Activated gamma-delta T cell treated with Interleukin-2 at 50 U/mL for 16 hours (primary cell): ENCODE results near the gene DHRS1.
"Not testable (repeated sequence)": the region's sequence is repeated elsewhere in the genome, so short reads cannot be mapped to it uniquely, and the experiment has no call there.

Source experiments
- DNase-seq: peaks from one replicate; pipeline ENCODE4 v3.0.0-alpha.2; 2020

DHRS1 gene

DNA sequence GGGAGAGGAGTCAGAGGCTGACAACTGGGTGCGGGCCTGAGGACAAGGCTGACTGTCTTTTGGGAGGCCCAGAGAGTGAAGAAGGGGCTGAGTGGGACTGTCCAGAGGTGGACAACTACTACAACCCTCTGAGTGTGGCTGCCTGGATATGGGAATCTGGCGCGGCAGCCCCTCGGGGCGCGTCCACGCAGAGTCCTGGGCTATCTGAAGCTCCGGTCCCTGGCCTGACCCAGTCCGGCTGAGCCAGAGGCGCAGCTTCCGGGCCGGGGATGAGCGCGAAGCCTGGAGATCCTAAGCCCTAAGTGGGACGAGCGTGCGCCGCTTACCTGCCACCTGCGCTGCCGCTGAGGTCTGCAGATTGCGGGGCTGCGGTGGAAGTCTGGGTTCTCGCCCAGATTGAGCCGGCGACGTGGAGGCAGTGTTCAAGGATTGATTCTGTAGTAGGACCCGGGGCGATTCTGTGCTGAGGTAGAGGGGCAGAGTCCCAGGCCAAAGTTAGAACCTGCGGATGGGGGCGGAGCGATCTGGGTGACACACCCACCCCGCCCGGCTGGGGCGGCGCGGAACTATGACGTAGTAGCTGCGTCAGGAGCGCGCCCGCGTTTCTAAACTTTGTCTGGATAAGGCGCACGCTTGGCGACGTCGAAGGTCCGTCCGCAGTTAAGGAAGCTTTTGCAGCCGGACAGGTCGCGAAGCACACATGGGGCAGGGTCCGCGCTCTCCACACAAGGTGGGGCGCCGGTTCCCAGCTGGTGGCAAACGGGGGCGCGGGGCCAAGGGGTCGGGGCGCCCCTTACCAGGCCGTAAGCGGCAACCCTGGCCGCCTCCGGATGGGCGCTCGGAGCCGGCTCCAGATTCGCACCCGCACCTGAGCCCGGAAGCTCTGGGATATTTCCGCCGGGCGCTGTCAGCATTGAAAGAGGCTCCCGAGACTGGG is at the start of gene DHRS1, which contains the start of gene NOP9:
TSS of gene DHRS1 (minus strand) at position 526 of the 937 bp plus-strand sequence. CDS start 674 bp downstream, outside the sequence.
TSS of gene NOP9 (plus strand) at position 596 of the 937 bp plus-strand sequence. CDS start at position 701, 105 bp downstream.
- DNase-seq, result peak; percentile 90

DNA sequence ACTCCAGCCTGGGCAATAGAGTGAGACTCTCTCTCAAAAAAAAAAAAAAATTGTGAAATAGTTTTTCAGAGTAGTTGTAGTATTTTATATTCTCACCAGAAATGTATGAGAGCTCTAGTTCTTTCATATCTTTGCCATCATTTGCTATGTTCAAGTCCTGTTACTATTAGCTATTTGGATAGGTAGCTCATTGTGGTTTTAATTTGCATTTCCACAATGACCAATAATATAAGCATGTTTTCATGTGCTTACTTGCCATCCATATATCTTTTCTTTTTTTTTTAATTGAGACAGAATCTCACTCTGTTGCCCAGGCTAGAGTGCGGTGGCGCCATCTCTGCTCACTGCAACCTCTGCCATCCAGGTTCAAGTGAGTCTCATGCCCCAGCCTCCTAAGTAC is 48.6 kb upstream of the DHRS1 start:
- DNase-seq, result no peak

DNA sequence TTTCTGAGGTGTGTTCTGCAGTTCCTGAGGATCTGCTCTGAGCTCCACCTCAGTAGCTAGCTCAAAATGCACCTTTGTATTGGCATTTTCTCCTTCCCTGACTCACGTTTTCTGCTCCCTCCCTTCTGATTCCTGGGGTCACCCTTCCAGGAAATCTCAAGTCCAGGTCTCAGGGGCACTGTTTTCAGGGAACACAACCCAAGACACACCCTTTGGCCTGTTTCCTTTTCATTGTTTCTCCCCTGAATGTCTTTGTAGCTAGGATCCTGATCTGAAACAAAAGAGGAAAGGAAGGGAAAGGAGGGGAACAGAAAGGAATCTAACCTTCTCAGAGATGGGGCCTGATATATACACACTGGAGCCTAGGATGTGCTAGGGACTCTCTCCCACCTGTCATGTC is 47.6 kb upstream of the DHRS1 start:
- no peak for DNase-seq

- DNase-seq, result no peak
Observed at GRCh38 chr14:24343795-24344660, 44.4 kb upstream of the DHRS1 start.

DNA sequence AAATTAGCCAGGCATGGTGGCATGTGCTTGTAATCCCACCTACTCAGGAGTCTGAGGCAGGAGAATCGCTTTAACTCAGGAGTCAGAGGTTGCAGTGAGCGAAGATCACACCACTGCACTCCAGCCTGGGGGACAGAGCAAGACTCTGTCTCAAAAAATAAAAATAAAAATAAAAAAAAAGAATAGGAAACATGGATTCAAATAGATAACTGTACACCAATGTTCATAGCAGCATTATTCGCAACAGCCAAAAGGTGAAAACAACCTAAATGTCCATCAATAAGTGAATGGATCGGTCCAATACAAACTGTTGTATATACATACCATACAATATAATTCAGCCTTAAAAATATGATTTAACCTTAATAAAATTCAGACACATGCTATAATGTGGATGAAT is 43.3 kb upstream of the DHRS1 start:
- DNase-seq, result no peak

- DNase-seq, result no peak
Observed at GRCh38 chr14:24340606-24341005, 41.0 kb upstream of the DHRS1 start.

DNA sequence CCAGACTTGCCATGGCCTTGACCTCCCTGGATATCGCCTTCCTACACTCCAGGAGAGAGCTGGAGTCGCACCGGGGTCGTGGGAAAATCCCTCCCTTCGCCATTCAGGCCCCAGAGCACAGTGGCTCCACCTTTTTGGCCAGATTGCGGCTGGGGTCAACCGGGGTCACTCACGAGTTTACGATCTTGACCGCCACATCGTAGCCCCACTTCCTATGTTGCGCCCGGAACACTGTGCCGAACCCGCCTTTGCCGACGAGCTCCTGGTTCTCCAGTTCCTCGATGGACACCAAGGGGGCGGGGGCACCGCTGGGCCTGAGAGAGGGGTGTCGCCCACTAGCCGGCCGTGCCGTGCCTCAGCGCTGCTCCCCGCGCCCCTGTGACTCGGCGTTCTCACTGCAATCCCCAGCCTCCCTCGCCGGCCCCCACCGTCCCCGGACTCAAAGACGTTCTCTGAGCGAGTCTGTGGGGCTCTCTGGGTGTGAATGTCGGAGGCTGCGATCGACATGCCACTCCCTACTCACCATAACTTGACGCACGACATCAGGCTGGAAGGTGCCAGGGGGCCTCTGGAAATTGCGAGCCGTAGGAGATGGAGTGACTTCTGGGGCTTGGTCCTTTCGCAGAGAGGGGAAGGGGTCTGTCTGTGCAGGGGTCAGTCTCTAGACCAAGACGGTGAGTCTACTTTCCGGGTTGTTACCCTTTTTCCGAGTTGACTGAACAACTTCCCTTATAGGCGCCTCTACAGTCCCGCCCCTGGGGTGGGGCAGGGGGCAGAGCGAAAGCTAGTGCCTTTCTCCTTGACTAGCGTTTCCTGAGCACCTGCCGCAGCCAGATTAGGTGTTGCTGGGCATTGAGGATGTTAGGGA is 39.9 kb upstream of the DHRS1 start, which contains the start of gene RIPK3:
TSS of gene RIPK3 (minus strand) at position 708 of the 868 bp plus-strand sequence. CDS start at position 543, 165 bp downstream.
- DNase-seq, result peak; percentile 64

DNA sequence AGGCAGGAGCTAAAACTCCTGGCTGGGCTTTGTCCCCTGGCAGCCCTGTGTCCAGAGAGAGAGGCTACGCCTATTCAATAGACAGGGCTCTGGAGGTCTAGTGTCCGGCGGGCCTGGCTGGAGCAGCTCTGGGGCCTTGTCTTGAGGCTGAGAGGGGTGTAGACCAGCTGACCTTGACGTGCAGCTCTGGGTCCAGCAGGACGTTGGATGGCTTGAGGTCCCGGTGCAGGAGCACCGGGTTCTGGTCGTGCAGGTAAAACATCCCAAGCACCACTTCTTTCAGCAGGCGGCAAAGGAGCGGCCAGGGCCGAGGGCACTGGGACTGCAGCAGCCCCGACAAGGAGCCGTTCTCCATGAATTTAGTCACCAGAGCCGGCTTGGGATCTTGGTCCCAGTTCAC is 39.3 kb upstream of the DHRS1 start:
- no peak for DNase-seq

DNA sequence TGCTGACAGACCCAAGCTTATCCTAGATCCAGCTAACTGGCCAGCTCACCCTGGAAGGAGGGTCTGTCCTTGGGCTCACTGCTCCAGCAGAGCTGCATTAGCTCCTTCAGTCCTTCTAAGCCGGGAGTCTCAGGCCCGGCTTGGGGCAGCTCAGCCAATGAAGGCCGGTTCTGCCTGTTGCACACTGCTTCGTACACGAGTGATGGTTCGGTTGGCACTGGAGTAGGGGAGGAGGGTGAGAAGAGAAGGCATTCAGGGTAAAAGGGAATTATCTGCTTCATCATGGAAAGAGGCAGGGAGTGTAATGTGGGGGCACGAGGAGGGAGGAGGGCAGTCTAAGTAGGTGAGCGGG is 38.2 kb upstream of the DHRS1 start:
- no peak for DNase-seq

- no peak for DNase-seq
Observed at GRCh38 chr14:24337144-24337823, 37.7 kb upstream of the DHRS1 start.

DNA sequence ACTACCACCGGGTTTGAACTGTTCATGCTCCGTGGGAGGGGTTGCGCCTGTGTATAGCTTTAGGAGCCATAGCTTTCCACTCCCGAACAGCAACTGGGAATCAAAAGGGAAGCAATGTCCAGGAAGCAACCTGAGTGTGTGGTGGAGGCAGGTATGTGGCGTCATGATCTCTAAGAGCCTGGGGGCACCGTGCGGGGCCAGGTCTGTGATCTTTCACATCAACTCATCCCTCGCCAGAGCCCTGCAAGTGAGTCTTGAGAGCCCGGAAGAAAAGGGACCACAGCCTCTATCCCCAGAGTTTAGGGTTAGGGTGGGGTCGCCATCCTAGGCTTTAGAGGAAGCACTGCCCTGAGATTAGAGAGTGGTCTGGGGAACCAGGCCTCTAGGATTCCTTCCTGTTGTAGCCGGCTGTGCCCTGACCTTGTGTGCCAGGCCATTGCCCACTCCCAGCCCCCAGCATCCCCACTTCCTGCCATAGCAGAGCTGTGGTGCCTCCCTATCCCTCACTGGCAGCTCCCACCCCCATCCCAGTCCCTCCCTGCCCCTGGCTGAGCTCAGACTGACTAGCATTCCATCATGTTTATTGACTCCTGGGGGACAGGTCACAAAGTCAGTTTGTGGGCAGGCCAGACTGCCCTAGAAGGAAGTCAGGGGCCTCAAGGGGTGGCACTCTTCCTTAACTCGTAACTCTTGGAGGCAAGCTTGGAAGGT is 36.0 kb upstream of the DHRS1 start:
- DNase-seq, result no peak

DNA sequence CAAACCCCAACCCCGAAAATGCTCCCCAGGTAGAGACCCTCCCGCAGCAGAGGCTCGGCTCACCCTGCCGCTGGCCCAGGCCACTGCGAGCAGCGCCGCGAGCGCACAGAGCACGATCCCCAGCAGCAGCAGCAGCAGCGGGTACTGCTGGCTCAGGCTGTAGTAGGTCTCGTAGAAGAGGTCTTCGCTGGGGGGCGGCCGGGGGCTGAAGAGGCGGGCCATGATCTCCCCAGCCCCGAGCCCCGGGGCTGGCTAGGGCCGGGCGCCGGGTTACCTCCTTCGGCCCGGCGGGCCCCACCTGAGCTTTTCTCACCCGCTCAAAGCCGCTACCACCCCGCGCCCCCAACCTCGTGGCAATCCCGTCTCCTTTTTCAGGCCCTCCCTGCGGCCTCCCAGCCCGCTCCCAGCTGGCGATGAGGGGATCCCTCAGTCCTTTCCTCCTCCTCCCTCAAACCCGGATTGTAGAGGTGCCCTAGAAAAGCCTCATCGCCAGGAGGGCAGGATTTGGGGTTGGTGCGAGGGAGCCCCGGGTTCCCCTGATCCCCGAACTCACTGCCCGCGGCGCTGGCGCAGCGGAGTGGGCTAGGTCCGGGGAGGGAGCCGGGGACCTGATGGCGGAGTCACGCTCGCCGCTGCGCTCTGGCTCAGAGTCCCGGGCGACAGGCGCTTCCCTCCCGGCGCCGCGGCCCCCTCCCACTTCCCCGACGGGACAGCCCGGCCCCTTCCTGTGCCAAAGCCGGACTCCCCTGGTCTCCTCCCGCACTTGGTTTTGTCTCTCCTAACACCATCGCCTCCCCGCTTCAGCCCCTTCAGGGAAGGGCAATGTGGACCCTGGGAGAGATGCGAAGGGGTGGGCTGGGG is 35.1 kb upstream of the DHRS1 start, which contains the start of gene ADCY4:
TSS of gene ADCY4 (minus strand) at position 641 of the 861 bp plus-strand sequence. CDS start at position 222, 419 bp downstream.
- DNase-seq, result no peak

DNA sequence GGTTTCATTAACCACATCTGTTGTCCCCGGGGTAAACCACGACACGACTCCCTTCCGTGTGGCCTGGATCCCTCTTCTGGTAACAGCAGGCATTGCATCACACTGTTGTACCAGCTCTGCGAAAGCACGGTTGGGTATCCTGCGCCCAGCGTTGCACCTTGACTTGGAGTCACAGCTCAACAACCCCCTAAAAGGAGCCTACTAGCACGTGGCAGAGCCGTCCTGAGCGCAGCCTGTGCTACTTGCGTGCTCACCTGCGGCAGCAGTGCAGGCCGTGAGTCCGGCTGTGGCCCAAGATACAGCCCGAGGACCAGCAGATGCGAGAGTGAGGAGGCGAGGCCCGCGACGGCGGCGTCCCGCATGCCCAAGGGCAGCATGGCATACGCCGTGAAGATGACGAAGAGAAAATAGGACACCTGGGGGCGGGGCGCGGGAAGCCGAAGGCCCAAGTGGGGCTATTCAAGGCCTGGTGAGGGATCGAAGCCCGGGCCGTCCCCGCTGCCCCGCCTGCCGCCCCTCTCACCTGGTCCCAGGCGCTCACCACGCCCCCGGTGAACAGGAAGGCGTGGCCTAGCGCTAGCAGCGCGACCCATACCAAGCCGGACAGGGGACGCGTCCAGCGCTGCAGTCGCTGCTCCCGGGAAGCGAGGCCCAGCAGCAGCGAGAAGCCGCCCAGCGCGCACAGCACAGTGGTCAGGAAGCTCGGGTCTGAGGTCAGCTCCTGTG is 32.9 kb upstream of the DHRS1 start:
- peak; percentile 85 for DNase-seq

- no peak for DNase-seq
Observed at GRCh38 chr14:24331731-24332267, 32.2 kb upstream of the DHRS1 start.

GRCh38 chr14:24330973-24331674 is 31.5 kb upstream of the DHRS1 start:
- no peak for DNase-seq

- DNase-seq, result peak; percentile 70
Observed at GRCh38 chr14:24329736-24330135, 30.2 kb upstream of the DHRS1 start.

- no peak for DNase-seq
Observed at GRCh38 chr14:24329073-24329663, 29.6 kb upstream of the DHRS1 start.

- DNase-seq, result not testable (repeated sequence)
Observed at GRCh38 chr14:24327914-24328313, 28.3 kb upstream of the DHRS1 start.
